Common myeloid progenitor, CD34-positive (primary cell): Measurements from ENCODE around the gene ZNF263.
"Not testable (repeated sequence)": the region's sequence is repeated elsewhere in the genome, so short reads cannot be mapped to it uniquely, and the experiment has no call there.

Experiments
- CTCF ChIA-PET: fragments of 350-600 bp; sonication (Branson Sonifier 250); formaldehyde crosslinking; loops from one replicate; lab custom pipeline; 2021; ENCODE audit warnings: antibody characterized with exemption; lab: Charles Lee
- POLR2A ChIA-PET: fragments of 350-600 bp; sonication (Branson Sonifier 250); formaldehyde crosslinking; loops from one replicate; lab custom pipeline; 2021; ENCODE audit warnings: antibody characterized with exemption; lab: Charles Lee
- DNase-seq, 3 donors: peaks; one replicate each; pipeline versions ENCODE4 v3.0.0 to v3.0.0-alpha.2; 2013
- H3K27ac ChIP-seq, 2 experiments: 1 replicate in 1 of 2; 2 replicates in 1 of 2; pipeline ENCODE4 v1.7.0; 2013; ENCODE audit warnings: inconsistent platforms in 2 of 2, low read length in 2 of 2, mild to moderate bottlenecking in 2 of 2, low read depth in 1 of 2, moderate library complexity in 1 of 2; ENCODE audit not compliant: severe bottlenecking in 2 of 2, insufficient read depth in 1 of 2, poor library complexity in 1 of 2
- H3K27me3 ChIP-seq, 5 experiments: replicated peaks in 2 of 5; 1 replicate in 3 of 5; 2 replicates in 2 of 5; pipeline versions ENCODE4 v1.6.1 to v1.7.0; 2013; ENCODE audit warnings: low read length in 4 of 5, mild to moderate bottlenecking in 2 of 5, moderate library complexity in 2 of 5, inconsistent platforms in 1 of 5; ENCODE audit not compliant: insufficient read depth in 5 of 5, control insufficient read depth in 4 of 5
- H3K36me3 ChIP-seq, 4 experiments: 1 replicate in 2 of 4; 2 replicates in 2 of 4; pipeline versions ENCODE4 v1.6.1 to v1.7.0; 2013; ENCODE audit warnings: low read length in 3 of 4, control low read depth in 1 of 4, mild to moderate bottlenecking in 1 of 4; ENCODE audit not compliant: control insufficient read depth in 4 of 4, insufficient read depth in 4 of 4
- H3K4me1 ChIP-seq, 4 experiments: 1 replicate in 3 of 4; 2 replicates in 1 of 4; pipeline versions ENCODE4 v1.6.1 to v1.7.1; 2013; ENCODE audit warnings: low read length in 3 of 4, mild to moderate bottlenecking in 3 of 4, control low read depth in 1 of 4, inconsistent platforms in 1 of 4, moderate library complexity in 1 of 4; ENCODE audit not compliant: control insufficient read depth in 4 of 4, insufficient read depth in 4 of 4; ENCODE audit errors: control extremely low read depth in 1 of 4
- H3K4me3 ChIP-seq, 7 experiments: 1 replicate in 4 of 7; 2 replicates in 3 of 7; pipeline versions ENCODE4 v1.5.1 to v1.7.0; 2013; ENCODE audit warnings: mild to moderate bottlenecking in 7 of 7, low read length in 6 of 7, moderate library complexity in 6 of 7, inconsistent platforms in 2 of 7, low read depth in 2 of 7, control low read depth in 1 of 7; ENCODE audit not compliant: insufficient read depth in 4 of 7, control insufficient read depth in 1 of 7; ENCODE audit errors: extremely low read depth in 1 of 7
- H3K9me3 ChIP-seq, 5 experiments: 1 replicate in 4 of 5; 2 replicates in 1 of 5; pipeline versions ENCODE4 v1.6.1 to v1.7.1; 2013; ENCODE audit warnings: low read length in 4 of 5, mild to moderate bottlenecking in 2 of 5, inconsistent platforms in 1 of 5, low read depth in 1 of 5, moderate library complexity in 1 of 5; ENCODE audit not compliant: control insufficient read depth in 4 of 5, insufficient read depth in 2 of 5; ENCODE audit errors: control extremely low read depth in 1 of 5
- WGBS: methylation state at CpG from one replicate; pipeline ENCODE4 v1.1.5; 2013; ENCODE audit not compliant: insufficient coverage; 5-methylcytosine and 5-hydroxymethylcytosine counted together

The ZNF263 gene

GRCh38 chr16:3266873-3267537, 16.3 kb upstream of the ZNF263 start:
- Histone ChIP-seq H3K27me3 (no peaks in the 10 kb centered on the region), H3K27ac (no peak overlapping the region), H3K36me3 (peaks cover 6 to 30% (median 19%) of the 10 kb centered on the region in 4 experiments), H3K4me1 (peaks cover 0 to 18% (median 6%) of the 10 kb centered on the region in 4 experiments), H3K9me3 (peaks cover 0 to 26% (median 7%) of the 10 kb centered on the region in 5 experiments), H3K4me3 (no peak overlapping the region)
- DNase-seq = peak in 1 of 3 donors; percentile 51
- WGBS = 57% methylated on average over 2 of the region's 5 CpGs
- CTCF ChIA-PET = interaction anchor here (0.6 to 1.6 kb wide), 3 partner anchors 9 to 238 kb away, joined by 3 to 7 read pairs (median 3); partner anchors contain the start of gene ZNF263
- POLR2A ChIA-PET = interaction anchor here (1.1 kb wide), 1 partner anchor 219 kb away, joined by 5 read pairs; no protein-coding TSS in a partner anchor

GRCh38 chr16:3268294-3268693, 15.0 kb upstream of the ZNF263 start:
- peaks cover 0 to 26% (median 7%) of the 10 kb centered on the region in 5 experiments for H3K9me3 ChIP-seq
- ChIA-PET POLR2A (no interaction called here), CTCF (interaction anchor here (0.5 kb wide), 1 partner anchor 234 kb away, joined by 4 read pairs; no protein-coding TSS in a partner anchor)
- WGBS = 100% methylated on average over 1 of the region's 1 CpG
- DNase-seq = no peak
- H3K27ac ChIP-seq = no peak overlapping the region
- no peaks in the 10 kb centered on the region for H3K27me3 ChIP-seq
- peaks cover 6 to 30% (median 19%) of the 10 kb centered on the region in 4 experiments for H3K36me3 ChIP-seq
- no peak overlapping the region for H3K4me3 ChIP-seq
- H3K4me1 ChIP-seq = peaks cover 0 to 16% (median 5%) of the 10 kb centered on the region in 4 experiments

- POLR2A ChIA-PET, DNase-seq, CTCF ChIA-PET, H3K27ac ChIP-seq, H3K4me3 ChIP-seq, H3K4me1 ChIP-seq, H3K27me3 ChIP-seq: not testable (repeated sequence)
- Histone ChIP-seq H3K9me3 (peaks cover 0 to 30% (median 4%) of the 10 kb centered on the region in 5 experiments), H3K36me3 (peaks cover 6 to 27% (median 18%) of the 10 kb centered on the region in 4 experiments)
- WGBS = 100% methylated on average over 1 of the region's 5 CpGs
Measured at GRCh38 chr16:3270718-3271117, 12.6 kb upstream of the ZNF263 start.

- CTCF ChIA-PET = not testable (repeated sequence)
- WGBS = 93% methylated on average over 3 of the region's 22 CpGs
Measured at GRCh38 chr16:3271281-3271680, 12.0 kb upstream of the ZNF263 start.

GRCh38 chr16:3274490-3274889, 8.8 kb upstream of the ZNF263 start:
- WGBS = 83% methylated on average over 3 of the region's 4 CpGs
- CTCF ChIA-PET = no interaction called here
- POLR2A ChIA-PET = no interaction called here
- no peaks in the 10 kb centered on the region for H3K4me1 ChIP-seq
- no peak overlapping the region for H3K27ac ChIP-seq
- H3K36me3 ChIP-seq = no peaks in the 10 kb centered on the region
- H3K9me3 ChIP-seq = peaks cover 0 to 9% (median 2%) of the 10 kb centered on the region in 5 experiments
- H3K4me3 ChIP-seq = no peak overlapping the region
- no peak for DNase-seq
- peaks cover 0 to 4% (median 0%) of the 10 kb centered on the region in 5 experiments for H3K27me3 ChIP-seq

More at GRCh38 chr16:3271281-3271680, 12.0 kb upstream of the ZNF263 start:
- H3K27ac ChIP-seq, H3K4me1 ChIP-seq, DNase-seq, H3K27me3 ChIP-seq, H3K4me3 ChIP-seq, POLR2A ChIA-PET: not testable (repeated sequence)
- Histone ChIP-seq H3K36me3 (peaks cover 6 to 25% (median 17%) of the 10 kb centered on the region in 4 experiments), H3K9me3 (peaks cover 0 to 30% (median 2%) of the 10 kb centered on the region in 5 experiments)

- Histone ChIP-seq H3K4me1 (no peaks in the 10 kb centered on the region), H3K4me3 (no peak overlapping the region), H3K27ac (no peak overlapping the region), H3K36me3 (no peaks in the 10 kb centered on the region), H3K27me3 (peaks cover 0 to 4% (median 0%) of the 10 kb centered on the region in 5 experiments), H3K9me3 (peaks cover 0 to 7% (median 2%) of the 10 kb centered on the region in 5 experiments)
- ChIA-PET POLR2A (no interaction called here), CTCF (no interaction called here)
- no peak for DNase-seq
Measured at GRCh38 chr16:3274947-3275346, 8.3 kb upstream of the ZNF263 start.

GRCh38 chr16:3276679-3277078, 6.6 kb upstream of the ZNF263 start:
- CTCF ChIA-PET = interaction anchor here (0.8 kb wide), 1 partner anchor 10 kb away, joined by 3 read pairs; no protein-coding TSS in a partner anchor
- Histone ChIP-seq H3K4me3 (no peak overlapping the region), H3K36me3 (no peaks in the 10 kb centered on the region), H3K4me1 (peaks cover 0 to 2% (median 2%) of the 10 kb centered on the region in 4 experiments), H3K9me3 (peaks cover 0 to 7% (median 2%) of the 10 kb centered on the region in 5 experiments), H3K27ac (no peak overlapping the region), H3K27me3 (peaks cover 0 to 4% (median 0%) of the 10 kb centered on the region in 5 experiments)
- WGBS = 86% methylated on average over 3 of the region's 5 CpGs
- DNase-seq = no peak
- POLR2A ChIA-PET = no interaction called here
